C4-2B (cell line): ENCODE data around the gene MYOCD.

Source experiments
- CTCF ChIP-seq: fragments of 450-650 bp; conservative IDR thresholded peaks from 2 replicates; pipeline ENCODE4 v1.5.1; 2017; ENCODE audit warnings: mild to moderate bottlenecking
- ZFX ChIP-seq: fragments of 450-650 bp; IDR thresholded peaks from 2 replicates; pipeline ENCODE4 v1.6.1; 2017

DNA sequence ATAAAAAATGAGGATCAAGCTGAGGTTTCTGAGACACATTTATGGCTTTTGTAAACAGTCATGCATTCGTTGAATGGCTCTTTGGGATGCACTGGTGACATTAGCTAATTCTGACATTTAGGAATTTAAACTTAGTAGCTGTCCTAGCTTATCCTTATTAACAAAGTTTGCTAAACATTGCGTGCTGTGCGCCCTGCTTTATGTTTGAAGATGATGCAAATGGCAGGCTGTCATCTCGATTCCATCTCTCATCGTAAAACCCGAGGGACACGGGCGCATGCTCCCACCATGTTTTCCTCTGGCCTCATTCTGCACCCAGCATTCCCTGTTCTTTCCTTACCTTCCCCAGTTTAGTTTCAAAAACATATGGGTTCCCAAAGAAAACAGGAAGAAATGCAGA, 69.8 kb downstream of the MYOCD start:
- TF ChIP-seq CTCF, result no peak
- TF ChIP-seq ZFX, result no peak
